Esophagus squamous epithelium (tissue), 5 donors: ENCODE data around the gene TBC1D14. TPM values are rescaled to one million over a fixed set of nuclear protein-coding genes. Genes with fewer than 3 reads are reported as not detected.

Experiments used
- DNase-seq: peaks from one replicate; lab custom pipeline; 2025; lab: John Stamatoyannopoulos, UW
- H3K27ac ChIP-seq, 4 donors: fragments of 200-600 bp; sonication (generic); one replicate each; pipeline ENCODE4 v1.5.1; 2016 to 2019; ENCODE audit warnings: mild to moderate bottlenecking in 1 of 4
- H3K27me3 ChIP-seq, 4 donors: fragments of 200-600 bp; sonication (generic); 1 replicate in 3 of 4; 2 replicates in 1 of 4; pipeline versions ENCODE4 v1.5.1 to v1.6.0; 2017 to 2021; ENCODE audit warnings: antibody characterized with exemption in 1 of 4
- H3K36me3 ChIP-seq, 3 donors: fragments of 200-600 bp; sonication (generic); one replicate each; pipeline ENCODE4 v1.5.1; 2016 to 2019
- H3K4me1 ChIP-seq, 3 donors: fragments of 200-600 bp; sonication (generic); one replicate each; pipeline ENCODE4 v1.5.1; 2017 to 2019
- H3K4me3 ChIP-seq, 4 donors: fragments of 200-600 bp; sonication (generic); 1 replicate in 3 of 4; 2 replicates in 1 of 4; pipeline ENCODE4 v1.5.1; 2016 to 2019; ENCODE audit warnings: mild to moderate bottlenecking in 2 of 4, moderate library complexity in 1 of 4
- H3K9me3 ChIP-seq, 3 donors: fragments of 200-600 bp; sonication (generic); one replicate each; pipeline ENCODE4 v1.5.1; 2016 to 2019
- POLR2A ChIP-seq, 4 donors: fragments of 450-650 bp; IDR thresholded peaks; one replicate each; pipeline ENCODE4 v1.6.1; 2017; ENCODE audit warnings: antibody characterized with exemption in 4 of 4, mild to moderate bottlenecking in 4 of 4, moderate library complexity in 3 of 4
- WGBS, 2 donors: methylation state at CpG; one replicate each; pipeline ENCODE4 v1.1.5; 2018; 5-methylcytosine and 5-hydroxymethylcytosine counted together
- intact Hi-C: fragments of 100-400 bp; cut with DNase I; formaldehyde crosslinking; loops from one replicate; pipeline ENCODE4 v1.15.0; 2022
- total RNA-seq, 4 donors: library from RNA; depleted of rRNA; stranded (reverse); fragments of >200 nt; gene quantifications; one replicate each; pipeline ENCODE4 v1.1.0, GENCODE V29; 2016
- TF ChIP-seq, protein P1 (sequence below), 6 experiments: fragments of 450-650 bp in 4 of 6; fragments of 200-600 bp in 2 of 6; sonication (generic) in 2 of 6; IDR thresholded peaks; one replicate each; pipeline ENCODE4 v1.5.1; 2016 to 2019; ENCODE audit warnings: antibody characterized with exemption in 6 of 6, mild to moderate bottlenecking in 4 of 6, moderate library complexity in 4 of 6
- donor health status: DM: yes; HTN: yes; CAD: no.

The TBC1D14 gene
- total RNA-seq, 4 donors from 2014 or later, result 28.2 to 50.4 (median 42.1) TPM

DNA sequence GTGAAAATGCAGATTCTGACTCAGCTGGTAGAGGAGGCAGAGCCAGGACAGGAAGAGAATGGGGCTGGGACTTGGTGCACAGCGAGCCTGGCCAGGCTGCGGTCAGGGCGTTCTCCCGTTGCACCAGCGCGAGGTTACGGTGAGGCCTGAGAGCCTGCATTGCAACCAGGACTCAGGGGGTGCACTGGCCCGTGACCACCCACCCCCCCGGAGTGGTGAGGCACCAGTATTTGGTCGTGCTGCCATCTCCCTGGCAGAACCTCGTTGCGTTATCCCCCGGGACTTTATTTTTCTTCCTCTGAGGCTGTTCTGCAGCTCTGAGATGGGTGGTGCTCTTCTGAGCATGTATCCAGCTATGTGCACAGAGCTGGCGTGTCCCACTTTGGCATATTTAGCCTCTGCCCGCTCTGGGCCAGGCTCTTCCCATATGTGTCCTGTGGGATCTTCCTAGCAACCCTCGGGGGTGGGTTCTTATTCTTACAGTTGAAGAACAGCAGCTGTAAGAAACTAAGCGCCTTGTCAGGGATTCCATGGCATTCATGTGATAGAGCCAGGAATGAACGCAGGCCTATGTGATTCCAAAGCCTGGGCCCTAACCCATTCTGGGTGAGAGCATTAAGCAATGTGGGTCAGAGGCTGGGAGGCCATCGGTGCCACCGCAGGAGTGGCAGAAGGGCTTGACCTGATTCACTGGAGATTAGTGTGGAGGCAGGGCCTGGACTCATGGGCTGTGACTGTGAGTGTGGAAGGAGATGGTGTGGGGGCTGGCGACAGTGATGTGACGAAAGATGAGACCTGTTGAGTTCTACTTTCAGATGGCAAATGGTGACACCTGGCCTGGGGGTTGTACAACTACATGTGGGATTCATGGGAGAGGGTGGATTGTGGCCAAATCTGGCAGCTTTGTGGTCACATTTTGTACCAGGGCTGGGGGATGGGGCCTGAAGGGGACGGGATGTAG, 136.6 kb downstream of the TBC1D14 start:
- Histone ChIP-seq H3K9me3 (no peaks in the 10 kb centered on the region), H3K27me3 (no peaks in the 10 kb centered on the region), H3K4me1 (peaks cover 34 to 71% (median 38%) of the 10 kb centered on the region in 3 donors), H3K27ac (peak overlapping the region in 2 of 4 donors; percentile 4 to 13), H3K4me3 (peak overlapping the region in 1 of 4 donors; percentile 12), H3K36me3 (peaks cover 0 to 33% (median 0%) of the 10 kb centered on the region in 3 donors)
- WGBS, 2 donors, result 82 to 88% methylated on average over 11 to 21 of the region's 23 CpGs
- no peak for TF ChIP-seq POLR2A (IDR thresholded peaks at IDR 0.05)
- TF ChIP-seq, protein P1, sequence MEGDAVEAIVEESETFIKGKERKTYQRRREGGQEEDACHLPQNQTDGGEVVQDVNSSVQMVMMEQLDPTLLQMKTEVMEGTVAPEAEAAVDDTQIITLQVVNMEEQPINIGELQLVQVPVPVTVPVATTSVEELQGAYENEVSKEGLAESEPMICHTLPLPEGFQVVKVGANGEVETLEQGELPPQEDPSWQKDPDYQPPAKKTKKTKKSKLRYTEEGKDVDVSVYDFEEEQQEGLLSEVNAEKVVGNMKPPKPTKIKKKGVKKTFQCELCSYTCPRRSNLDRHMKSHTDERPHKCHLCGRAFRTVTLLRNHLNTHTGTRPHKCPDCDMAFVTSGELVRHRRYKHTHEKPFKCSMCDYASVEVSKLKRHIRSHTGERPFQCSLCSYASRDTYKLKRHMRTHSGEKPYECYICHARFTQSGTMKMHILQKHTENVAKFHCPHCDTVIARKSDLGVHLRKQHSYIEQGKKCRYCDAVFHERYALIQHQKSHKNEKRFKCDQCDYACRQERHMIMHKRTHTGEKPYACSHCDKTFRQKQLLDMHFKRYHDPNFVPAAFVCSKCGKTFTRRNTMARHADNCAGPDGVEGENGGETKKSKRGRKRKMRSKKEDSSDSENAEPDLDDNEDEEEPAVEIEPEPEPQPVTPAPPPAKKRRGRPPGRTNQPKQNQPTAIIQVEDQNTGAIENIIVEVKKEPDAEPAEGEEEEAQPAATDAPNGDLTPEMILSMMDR (IDR thresholded peaks at IDR 0.05), result no peak
- intact Hi-C loops, result loop anchor here (10.0 kb wide), 1 partner anchor 141 kb away; the partner anchor contains the start of gene TBC1D14
- DNase-seq, result no peak

DNA sequence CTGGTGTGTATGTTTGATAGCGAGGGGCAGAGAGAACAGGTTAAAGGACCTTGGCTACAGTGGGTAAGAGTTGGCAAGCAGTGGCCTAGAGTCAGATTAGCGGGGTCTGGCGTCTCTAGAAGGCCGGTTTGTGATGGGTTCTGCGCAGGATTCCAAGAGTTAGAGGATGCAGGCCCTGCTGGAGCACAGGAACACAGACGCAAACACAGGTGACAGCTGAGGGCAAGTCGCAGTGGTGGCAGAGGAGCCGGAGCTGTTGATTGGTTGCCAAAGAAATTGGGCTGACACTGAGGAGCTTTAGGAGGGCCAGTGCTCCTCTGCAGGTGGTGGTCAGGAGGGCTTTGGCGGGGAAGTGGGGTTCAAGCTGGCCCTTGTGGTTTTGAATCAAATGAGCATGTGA, 137.3 kb downstream of the TBC1D14 start:
- Histone ChIP-seq H3K27me3 (no peaks in the 10 kb centered on the region), H3K9me3 (no peaks in the 10 kb centered on the region), H3K36me3 (peaks cover 0 to 39% (median 0%) of the 10 kb centered on the region in 3 donors), H3K4me3 (no peak overlapping the region), H3K27ac (peak overlapping the region in 1 of 4 donors; percentile 13), H3K4me1 (peaks cover 29 to 66% (median 34%) of the 10 kb centered on the region in 3 donors)
- 87 to 94% methylated on average over 9 of the region's 9 CpGs for WGBS, 2 donors
- DNase-seq, result no peak
- intact Hi-C loops, result loop anchor here (10.0 kb wide), 1 partner anchor 142 kb away; the partner anchor contains the start of gene TBC1D14
- TF ChIP-seq, protein P1 (IDR thresholded peaks at IDR 0.05), result no peak
- TF ChIP-seq POLR2A (IDR thresholded peaks at IDR 0.05), result no peak

DNA sequence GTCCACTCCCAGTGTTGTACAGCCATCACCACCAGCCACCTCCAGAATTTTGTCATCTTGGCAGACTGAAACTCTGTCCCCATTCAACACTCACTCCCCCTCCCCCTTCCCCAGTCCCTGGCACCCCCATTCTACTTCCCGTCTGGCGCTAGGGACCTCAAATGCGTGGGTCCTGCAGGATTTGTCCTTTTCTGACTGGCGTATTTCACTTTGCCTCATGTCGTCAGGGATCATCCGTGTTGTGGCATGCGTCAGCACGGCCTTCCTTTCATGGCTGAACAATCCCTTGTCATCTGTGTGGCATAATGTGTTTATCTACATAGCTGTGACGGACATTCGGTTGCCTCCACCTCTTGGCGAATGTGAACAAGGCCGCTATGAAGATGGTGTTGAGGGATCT, 139.0 kb downstream of the TBC1D14 start:
- Histone ChIP-seq H3K27ac (no peak overlapping the region), H3K36me3 (peaks cover 0 to 48% (median 0%) of the 10 kb centered on the region in 3 donors), H3K9me3 (no peaks in the 10 kb centered on the region), H3K4me1 (peaks cover 27 to 76% (median 34%) of the 10 kb centered on the region in 3 donors), H3K27me3 (no peaks in the 10 kb centered on the region), H3K4me3 (no peak overlapping the region)
- DNase-seq, result no peak
- intact Hi-C loops, result loop anchor here (10.0 kb wide), 1 partner anchor 144 kb away; the partner anchor contains the start of gene TBC1D14
- TF ChIP-seq, protein P1 (IDR thresholded peaks at IDR 0.05), result no peak
- no peak for TF ChIP-seq POLR2A (IDR thresholded peaks at IDR 0.05)
- WGBS, 2 donors, result 80 to 94% methylated on average over 9 to 12 of the region's 12 CpGs

DNA sequence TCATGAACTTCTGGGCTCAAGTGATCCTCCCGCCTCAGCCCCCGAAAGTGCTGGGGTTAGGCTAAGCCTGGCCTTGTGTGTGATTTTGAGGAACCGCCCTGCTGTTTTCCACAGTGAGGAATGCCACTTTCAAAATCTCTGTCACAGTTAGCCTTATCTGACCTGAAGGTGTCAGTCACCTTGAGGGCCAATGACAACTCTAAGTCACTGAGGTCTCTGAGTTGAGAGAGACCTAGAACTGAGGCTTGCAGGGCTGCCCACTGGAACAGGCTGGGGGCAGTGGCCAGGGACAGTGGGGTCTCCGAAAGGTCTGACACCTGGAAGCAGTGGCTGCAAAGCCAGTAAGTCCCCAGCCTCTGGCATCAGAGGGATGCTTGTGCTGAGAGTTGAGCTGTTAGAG, 139.7 kb downstream of the TBC1D14 start:
- no peak for DNase-seq
- intact Hi-C loops, result loop anchor here (10.0 kb wide), 1 partner anchor 144 kb away; the partner anchor contains the start of gene TBC1D14
- Histone ChIP-seq H3K36me3 (peaks cover 0 to 55% (median 3%) of the 10 kb centered on the region in 3 donors), H3K27me3 (no peaks in the 10 kb centered on the region), H3K9me3 (no peaks in the 10 kb centered on the region), H3K4me1 (peaks cover 25 to 72% (median 30%) of the 10 kb centered on the region in 3 donors), H3K4me3 (no peak overlapping the region), H3K27ac (no peak overlapping the region)
- TF ChIP-seq, protein P1 (IDR thresholded peaks at IDR 0.05), result no peak
- TF ChIP-seq POLR2A (IDR thresholded peaks at IDR 0.05), result no peak
- WGBS, 2 donors, result 67 to 83% methylated on average over 1 of the region's 4 CpGs
